Vagina (tissue), 2 donors: ENCODE measurements around the gene ZNF280A.

ENCODE experiments used
- CTCF ChIP-seq, 3 experiments: fragments of 450-650 bp in 2 of 3; fragments of 200-600 bp in 1 of 3; sonication (generic) in 1 of 3; IDR thresholded peaks; one replicate each; pipeline ENCODE4 v1.5.1; 2017 to 2019; ENCODE audit warnings: antibody characterized with exemption in 3 of 3, mild to moderate bottlenecking in 2 of 3, moderate library complexity in 2 of 3
- POLR2AphosphoS5 ChIP-seq, 2 donors: sonication (generic); formaldehyde crosslinking; IDR thresholded peaks; one replicate each; pipeline ENCODE4 v1.9.0; 2017; ENCODE audit warnings: antibody characterized with exemption in 2 of 2, mild to moderate bottlenecking in 2 of 2, low read depth in 1 of 2; ENCODE audit not compliant: insufficient read depth in 1 of 2

GRCh38 chr22:22526125-22526912, 6.2 kb upstream of the ZNF280A start:
- no peak for TF ChIP-seq CTCF (IDR thresholded peaks at IDR 0.05)
- TF ChIP-seq POLR2AphosphoS5 (IDR thresholded peaks at IDR 0.05; ENCODE audit: insufficient read depth in 1 of 2, low read depth in 1 of 2): no peak
